T-cell (primary cell): ENCODE measurements around the gene OPRL1. TPM values are rescaled to one million over a fixed set of nuclear protein-coding genes. Genes with fewer than 3 reads are reported as not detected.
A peak's percentile ranks its signal among the peaks of the same experiment; 100 is the strongest.

Source experiments
- ATAC-seq, 4 experiments: fragments of 200-7000 bp in 3 of 4; fragments of 150-1000 bp in 1 of 4; cut with Tn5 transposase; replicated peaks in 1 of 4; 1 replicate in 3 of 4; 2 replicates in 1 of 4; pipeline ENCODE4 v1.10.0; 2021; ENCODE audit warnings: moderate library complexity in 3 of 4, mild to moderate bottlenecking in 2 of 4, moderate number of reproducible peaks in 1 of 4
- CTCF ChIA-PET, 2 donors: fragments of 300-600 bp; sonication (Branson Sonifier 250); formaldehyde crosslinking; loops; one replicate each; lab custom pipeline; 2022; ENCODE audit warnings: antibody characterized with exemption in 2 of 2; lab: Charles Lee
- POLR2A ChIA-PET, 2 donors: fragments of 300-600 bp; sonication (Branson Sonifier 250); formaldehyde crosslinking; loops; one replicate each; lab custom pipeline; 2022; ENCODE audit warnings: antibody characterized with exemption in 2 of 2; lab: Charles Lee
- DNase-seq, 35 experiments: peaks; one replicate each; pipeline versions ENCODE4 v3.0.0 to v3.0.0-alpha.2; 2013 to 2023
- H3K27ac ChIP-seq: one replicate; pipeline ENCODE4 v1.5.1; 2013; ENCODE audit warnings: low read length
- H3K27me3 ChIP-seq, 2 experiments: replicated peaks in 1 of 2; 1 replicate in 1 of 2; 2 replicates in 1 of 2; pipeline versions ENCODE4 v1.6.1 to v1.7.0; 2013; ENCODE audit warnings: low read length in 1 of 2, mixed read lengths in 1 of 2; ENCODE audit not compliant: control insufficient read depth in 2 of 2, insufficient read depth in 2 of 2; ENCODE audit errors: extremely low read depth in 1 of 2
- H3K36me3 ChIP-seq, 2 donors: 1 replicate in 1 of 2; 2 replicates in 1 of 2; pipeline versions ENCODE4 v1.6.1 to v1.7.0; 2013; ENCODE audit warnings: low read length in 1 of 2; ENCODE audit not compliant: control insufficient read depth in 2 of 2, insufficient read depth in 1 of 2; ENCODE audit errors: extremely low read depth in 1 of 2
- H3K4me1 ChIP-seq, 2 experiments: 1 replicate in 1 of 2; 2 replicates in 1 of 2; pipeline versions ENCODE4 v1.6.1 to v1.7.0; 2013; ENCODE audit warnings: low read length in 2 of 2, mixed read lengths in 1 of 2; ENCODE audit not compliant: insufficient read depth in 2 of 2, control insufficient read depth in 1 of 2; ENCODE audit errors: extremely low read depth in 1 of 2
- H3K4me3 ChIP-seq, 2 donors: 1 replicate in 1 of 2; 2 replicates in 1 of 2; pipeline versions ENCODE4 v1.5.1 to v1.7.0; 2013; ENCODE audit warnings: mild to moderate bottlenecking in 2 of 2, low read length in 1 of 2, moderate library complexity in 1 of 2; ENCODE audit not compliant: control insufficient read depth in 1 of 2; ENCODE audit errors: extremely low read depth in 1 of 2
- H3K9me3 ChIP-seq: 2 replicates; pipeline ENCODE4 v1.7.0; 2013
- H3K27ac Mint-ChIP-seq, 2 donors: one replicate each; pipeline ENCODE4 v1.8.0; 2020 to 2021; ENCODE audit warnings: mild to moderate bottlenecking in 2 of 2, mixed read lengths in 2 of 2
- H3K27me3 Mint-ChIP-seq, 2 donors: one replicate each; pipeline ENCODE4 v1.8.0; 2021 to 2022; ENCODE audit warnings: mixed read lengths in 2 of 2
- H3K36me3 Mint-ChIP-seq: one replicate; pipeline ENCODE4 v1.8.0; 2021; ENCODE audit warnings: mixed read lengths
- H3K4me1 Mint-ChIP-seq, 3 donors: one replicate each; pipeline ENCODE4 v1.8.0; 2020 to 2022; ENCODE audit warnings: mixed read lengths in 3 of 3, mild to moderate bottlenecking in 1 of 3
- H3K4me3 Mint-ChIP-seq, 3 donors: one replicate each; pipeline ENCODE4 v1.8.0; 2020 to 2022; ENCODE audit warnings: mild to moderate bottlenecking in 3 of 3, mixed read lengths in 3 of 3, moderate library complexity in 3 of 3
- H3K9me3 Mint-ChIP-seq, 3 donors: one replicate each; pipeline ENCODE4 v1.8.0; 2020 to 2022; ENCODE audit warnings: mixed read lengths in 3 of 3
- WGBS: methylation state at CpG from one replicate; pipeline ENCODE4 v1.1.5; 2013; ENCODE audit warnings: missing lambda C conversion rate; ENCODE audit not compliant: insufficient coverage; 5-methylcytosine and 5-hydroxymethylcytosine counted together
- total RNA-seq, 35 experiments: library from RNA in 6 of 35; stranded (reverse) in 6 of 35; fragments of 120-200 nt in 1 of 35; gene quantifications; one replicate each; pipeline versions ENCODE4 v1.2.1 to v1.2.4 and lab custom pipeline; 2013 to 2026

The OPRL1 gene
- total RNA-seq, 5 donors from 2014 or later (not counting 1 experiment from before 2014, with no cell fraction given): 1.1 to 1.9 (median 1.5) TPM

DNA sequence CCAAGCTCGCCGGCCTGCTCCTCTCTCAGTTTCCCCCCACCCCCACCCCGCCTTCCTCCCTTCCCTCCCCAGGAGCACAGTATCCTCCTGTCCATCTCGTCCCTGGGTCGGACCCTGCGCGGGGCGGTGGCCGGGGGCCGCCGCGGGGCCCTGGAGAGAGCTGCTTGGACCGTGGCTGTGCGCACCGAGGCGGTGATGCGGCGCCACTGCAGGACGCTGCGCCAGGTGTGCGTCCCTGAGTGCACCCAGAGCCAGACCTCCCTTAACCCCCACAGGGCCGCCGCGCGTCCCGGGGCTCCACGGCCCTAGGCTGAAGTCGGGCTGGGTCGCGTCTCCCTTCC is 41.7 kb upstream of the OPRL1 start:
- H3K27me3 Mint-ChIP-seq: no peaks in the 10 kb centered on the region
- H3K27me3 ChIP-seq: peaks cover 0 to 28% of the 10 kb centered on the region in 2 experiments
- peaks cover 6% of the 10 kb centered on the region for H3K36me3 Mint-ChIP-seq
- H3K4me1 ChIP-seq: peaks cover 18 to 87% of the 10 kb centered on the region in 2 experiments
- no peak overlapping the region for H3K27ac Mint-ChIP-seq
- POLR2A ChIA-PET: interaction anchor here in 1 of 2 donors (0.5 kb wide), 1 partner anchor 373 kb away, joined by 3 read pairs; no protein-coding TSS in a partner anchor
- CTCF ChIA-PET: interaction anchor here (0.6 to 1.7 kb wide), 3 partner anchors 58 to 500 kb away, joined by 3 to 8 read pairs (median 6); partner anchors contain the start of gene SAMD10 (in 1 of the 2)
- H3K36me3 ChIP-seq: peaks cover 2 to 6% of the 10 kb centered on the region in 2 donors
- H3K9me3 ChIP-seq: no peaks in the 10 kb centered on the region
- ATAC-seq: peak; percentile 17 to 34 (median 26)
- peaks cover 54 to 71% (median 60%) of the 10 kb centered on the region in 3 donors for H3K4me1 Mint-ChIP-seq
- 4% methylated on average over 26 of the region's 30 CpGs for WGBS
- no peak overlapping the region for H3K27ac ChIP-seq
- peak overlapping the region; percentile 60 to 79 (median 74) for H3K4me3 Mint-ChIP-seq
- peak overlapping the region; percentile 3 to 50 for H3K4me3 ChIP-seq
- DNase-seq: peak in 1 of 35 experiments; percentile 37
- no peaks in the 10 kb centered on the region for H3K9me3 Mint-ChIP-seq

DNA sequence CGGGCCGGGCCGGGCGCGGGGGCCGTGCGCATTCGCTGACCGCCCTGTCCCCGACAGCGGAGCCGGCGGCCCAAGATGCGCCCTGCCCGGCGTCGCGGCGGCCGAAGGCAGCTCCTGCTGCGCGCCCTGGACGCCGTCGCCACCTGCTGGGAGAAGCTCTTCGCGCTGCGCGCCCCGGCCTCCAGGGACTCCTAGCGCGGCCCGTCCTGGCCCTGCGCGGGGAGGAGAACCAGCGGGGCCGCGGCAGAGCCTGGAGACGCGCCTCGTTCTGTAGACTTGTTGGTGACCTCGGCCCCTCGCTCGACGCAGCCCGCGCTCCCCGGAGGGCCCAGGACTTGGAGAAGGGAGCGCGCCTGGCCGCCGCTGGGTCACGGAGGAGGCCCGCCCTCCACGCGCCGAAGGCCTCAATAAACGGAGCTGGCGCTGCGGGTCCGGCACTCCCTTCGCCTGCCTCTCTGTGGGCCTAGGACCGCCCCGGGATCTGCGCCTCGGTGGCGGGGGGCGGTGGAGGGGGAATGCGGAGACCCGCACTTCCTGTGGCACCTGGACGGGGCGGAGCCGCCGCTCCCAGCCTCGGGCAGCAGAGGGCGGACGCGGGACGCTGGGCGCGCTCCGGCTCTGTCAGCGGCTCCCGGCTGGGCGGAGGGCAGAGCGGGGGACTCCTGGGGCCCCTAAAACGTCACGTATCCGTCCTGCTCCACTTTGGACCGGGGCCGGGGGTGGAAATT is 41.2 kb upstream of the OPRL1 start:
- Histone ChIP-seq H3K4me3 (peak overlapping the region; percentile 50 to 53), H3K27me3 (peaks cover 0 to 28% of the 10 kb centered on the region in 2 experiments), H3K36me3 (peaks cover 0 to 6% of the 10 kb centered on the region in 2 donors), H3K27ac (no peak overlapping the region), H3K9me3 (no peaks in the 10 kb centered on the region), H3K4me1 (peaks cover 18 to 85% of the 10 kb centered on the region in 2 experiments)
- POLR2A ChIA-PET: interaction anchor here in 1 of 2 donors (0.5 kb wide), 1 partner anchor 374 kb away, joined by 3 read pairs; no protein-coding TSS in a partner anchor
- peaks cover 53 to 71% (median 62%) of the 10 kb centered on the region in 3 donors for H3K4me1 Mint-ChIP-seq
- H3K9me3 Mint-ChIP-seq: no peaks in the 10 kb centered on the region
- H3K36me3 Mint-ChIP-seq: peaks cover 2% of the 10 kb centered on the region
- H3K27ac Mint-ChIP-seq: peak overlapping the region in 1 of 2 donors; percentile 71
- CTCF ChIA-PET: interaction anchor here (0.6 to 1.7 kb wide), 6 partner anchors 16 to 500 kb away, joined by 3 to 8 read pairs (median 4); partner anchors contain the start of genes LKAAEAR1 (in 1 of the 2) and SAMD10 (in 1 of the 2)
- H3K27me3 Mint-ChIP-seq: no peaks in the 10 kb centered on the region
- peak; percentile 41 to 85 (median 68) for DNase-seq
- peak overlapping the region; percentile 50 to 79 (median 78) for H3K4me3 Mint-ChIP-seq
- WGBS: under 1% methylated on average over 91 of the region's 91 CpGs
- peak; percentile 69 to 85 (median 78) for ATAC-seq

DNA sequence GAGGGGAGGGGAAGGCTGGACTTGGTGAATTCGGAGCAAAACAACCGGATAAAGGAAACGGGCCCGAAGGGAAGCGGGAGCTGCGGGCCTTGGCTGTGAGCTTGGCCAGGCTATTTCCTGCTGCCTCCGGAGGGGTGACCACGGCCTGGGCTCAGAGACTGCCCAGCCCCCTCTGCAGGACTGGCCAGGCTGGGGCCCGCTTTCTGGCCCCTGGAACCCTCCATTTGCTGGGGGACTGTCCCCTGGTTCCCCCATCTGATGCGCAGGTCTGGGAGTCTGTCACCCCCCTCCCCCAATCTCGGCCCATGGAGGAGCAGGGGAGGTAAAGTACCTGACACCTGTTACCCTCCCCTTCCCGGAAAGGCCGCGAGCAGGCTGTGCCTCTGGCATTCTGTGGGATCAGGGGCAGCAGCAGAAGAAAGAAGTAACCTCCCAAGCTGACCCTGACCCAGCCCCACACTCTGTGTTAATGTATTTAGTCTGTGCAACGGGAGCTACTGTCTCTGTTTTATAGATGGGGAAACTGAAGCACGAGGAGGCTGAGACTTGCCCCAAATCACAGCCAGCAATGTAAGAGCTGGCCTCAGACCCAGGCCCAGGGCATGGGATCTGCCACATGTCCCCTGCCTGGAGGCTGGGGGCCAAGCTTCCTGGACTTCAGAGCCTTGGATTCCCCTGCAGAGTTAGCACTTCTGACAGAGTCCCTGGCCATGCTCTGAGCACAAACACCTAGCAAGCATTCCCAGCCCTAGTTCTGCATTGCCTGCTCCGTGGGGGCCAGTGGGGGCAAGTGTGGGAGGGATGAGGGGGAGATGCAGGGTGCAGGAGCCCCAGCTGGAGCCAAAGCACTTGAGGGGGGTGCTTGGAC is 40.4 kb upstream of the OPRL1 start:
- ChIA-PET POLR2A (interaction anchor here in 1 of 2 donors (0.5 kb wide), 1 partner anchor 37 kb away, joined by 7 read pairs; no protein-coding TSS in a partner anchor), CTCF (interaction anchor here in 1 of 2 donors (0.6 to 1.7 kb wide), 4 partner anchors 15 to 60 kb away, joined by 3 to 8 read pairs (median 4); partner anchors contain the start of genes LKAAEAR1 and SAMD10)
- H3K9me3 ChIP-seq: no peaks in the 10 kb centered on the region
- H3K9me3 Mint-ChIP-seq: no peaks in the 10 kb centered on the region
- DNase-seq (no peak), ATAC-seq (no peak)
- peaks cover 18 to 77% of the 10 kb centered on the region in 2 experiments for H3K4me1 ChIP-seq
- H3K4me1 Mint-ChIP-seq: peaks cover 53 to 69% (median 58%) of the 10 kb centered on the region in 3 donors
- 19% methylated on average over 10 of the region's 17 CpGs for WGBS
- peak overlapping the region; percentile 35 to 53 for H3K4me3 ChIP-seq
- H3K27ac Mint-ChIP-seq: peak overlapping the region; percentile 80 to 87
- peaks cover 0 to 28% of the 10 kb centered on the region in 2 experiments for H3K27me3 ChIP-seq
- H3K27ac ChIP-seq: no peak overlapping the region
- no peaks in the 10 kb centered on the region for H3K36me3 Mint-ChIP-seq
- no peaks in the 10 kb centered on the region for H3K27me3 Mint-ChIP-seq
- H3K4me3 Mint-ChIP-seq: peak overlapping the region; percentile 66 to 79 (median 78)
- H3K36me3 ChIP-seq: peaks cover 0 to 6% of the 10 kb centered on the region in 2 donors

DNA sequence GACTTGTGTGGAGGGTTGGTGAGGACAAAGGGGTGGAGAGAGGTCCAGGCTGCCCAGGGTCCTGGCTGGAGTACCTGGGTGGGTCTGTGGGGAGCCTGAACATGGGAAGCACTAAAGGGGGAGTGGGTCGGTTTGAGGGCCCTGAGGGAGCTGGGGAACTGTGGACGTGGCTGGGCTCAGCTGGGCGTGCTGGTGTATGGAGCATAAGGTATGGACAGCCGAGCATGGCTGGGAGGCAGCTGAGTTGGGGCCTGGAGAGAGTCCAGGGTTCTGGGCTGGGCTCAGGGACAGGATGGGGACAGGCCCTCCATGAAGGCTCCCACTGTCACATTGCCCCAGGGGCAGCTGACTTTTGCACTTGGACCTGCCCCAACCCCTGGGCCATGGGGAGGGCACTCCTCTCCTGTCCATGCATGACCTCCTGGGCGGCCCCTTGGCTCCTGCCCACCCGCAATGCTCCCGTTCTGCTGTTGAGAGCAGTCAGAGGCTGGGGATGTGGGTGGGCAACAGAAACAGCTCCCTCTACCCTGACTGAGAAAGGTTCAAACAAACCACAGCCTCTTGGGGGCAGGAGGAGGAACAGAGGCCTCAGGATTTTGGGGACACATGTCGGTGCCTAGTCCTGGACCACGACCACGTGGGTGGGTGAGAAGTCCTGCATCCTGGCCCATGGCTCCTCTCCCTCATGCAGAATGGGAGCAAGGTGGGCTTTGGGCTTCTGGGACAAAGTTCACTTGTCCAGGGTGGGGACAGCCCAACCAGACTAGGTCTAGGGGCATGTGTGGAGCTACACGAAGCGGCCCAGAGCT is 39.4 kb upstream of the OPRL1 start:
- peaks cover 18 to 68% of the 10 kb centered on the region in 2 experiments for H3K4me1 ChIP-seq
- H3K27ac Mint-ChIP-seq: peak overlapping the region; percentile 87 to 89
- H3K4me3 Mint-ChIP-seq: peak overlapping the region; percentile 62 to 81 (median 79)
- no peak overlapping the region for H3K4me3 ChIP-seq
- H3K9me3 Mint-ChIP-seq: no peaks in the 10 kb centered on the region
- ChIA-PET CTCF (no interaction called here), POLR2A (interaction anchor here in 1 of 2 donors (0.5 kb wide), 1 partner anchor 38 kb away, joined by 7 read pairs; no protein-coding TSS in a partner anchor)
- H3K27me3 ChIP-seq: peaks cover 0 to 34% of the 10 kb centered on the region in 2 experiments
- H3K36me3 Mint-ChIP-seq: no peaks in the 10 kb centered on the region
- DNase-seq (no peak), ATAC-seq (no peak)
- H3K4me1 Mint-ChIP-seq: peaks cover 47 to 66% (median 52%) of the 10 kb centered on the region in 3 donors
- no peaks in the 10 kb centered on the region for H3K27me3 Mint-ChIP-seq
- H3K36me3 ChIP-seq: peaks cover 0 to 2% of the 10 kb centered on the region in 2 donors
- H3K27ac ChIP-seq: no peak overlapping the region
- 66% methylated on average over 9 of the region's 12 CpGs for WGBS
- H3K9me3 ChIP-seq: no peaks in the 10 kb centered on the region

DNA sequence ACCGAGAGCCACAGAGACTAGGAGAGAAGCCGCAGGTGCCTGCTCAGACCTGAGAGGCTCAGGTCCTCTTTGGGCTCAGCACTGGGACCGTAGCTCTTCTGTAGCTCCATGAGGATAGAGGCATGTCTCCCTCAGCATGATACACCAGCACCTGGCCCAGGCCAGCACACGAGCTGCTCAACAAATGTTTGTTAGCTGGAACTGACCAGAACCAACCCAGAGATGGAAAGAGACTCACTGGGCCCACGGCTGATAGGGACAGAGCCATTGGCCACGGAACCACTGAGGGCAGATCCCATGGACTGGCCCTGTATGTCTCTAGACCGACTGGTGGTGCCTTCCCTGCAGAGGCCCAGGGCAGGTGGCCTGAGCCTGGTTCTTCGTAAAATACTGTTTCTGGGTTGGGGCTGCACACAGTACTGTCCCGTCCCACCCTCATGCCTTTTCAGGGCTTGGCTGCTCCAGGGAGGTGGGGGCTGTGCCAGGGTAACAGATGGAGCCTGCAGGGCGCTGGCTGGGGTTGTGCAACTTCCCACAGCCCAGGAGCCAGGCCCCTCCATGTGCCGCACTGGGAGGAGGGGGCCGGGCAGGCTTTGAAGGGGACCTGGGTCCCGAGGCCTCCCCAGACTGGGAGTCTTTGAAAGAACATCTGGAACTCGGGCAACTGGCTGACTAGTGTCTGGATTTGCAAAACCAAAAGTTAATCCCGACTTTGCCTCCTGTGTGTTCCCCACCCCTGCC is 38.7 kb upstream of the OPRL1 start:
- Histone ChIP-seq H3K9me3 (no peaks in the 10 kb centered on the region), H3K36me3 (no peaks in the 10 kb centered on the region), H3K4me3 (peak overlapping the region in 1 of 2 donors; percentile 66), H3K27me3 (peaks cover 0 to 42% of the 10 kb centered on the region in 2 experiments), H3K27ac (no peak overlapping the region), H3K4me1 (peaks cover 18 to 63% of the 10 kb centered on the region in 2 experiments)
- Mint-ChIP-seq H3K4me1 (peaks cover 53 to 67% (median 53%) of the 10 kb centered on the region in 3 donors), H3K4me3 (peak overlapping the region; percentile 75 to 81 (median 79)), H3K27ac (peak overlapping the region; percentile 90 to 93), H3K36me3 (no peaks in the 10 kb centered on the region), H3K27me3 (peaks cover under 1 to 5% of the 10 kb centered on the region in 2 donors), H3K9me3 (no peaks in the 10 kb centered on the region)
- no peak for DNase-seq
- ATAC-seq: no peak
- CTCF ChIA-PET: no interaction called here
- 89% methylated on average over 12 of the region's 15 CpGs for WGBS
- POLR2A ChIA-PET: no interaction called here
